Effector CD4-positive, alpha-beta T cell (primary cell): ENCODE measurements around the gene STK33.

ENCODE experiments used
- DNase-seq: peaks from one replicate; pipeline ENCODE4 v3.0.0-alpha.2; 2020

Gene STK33

GRCh38 chr11:8372641-8373381, 221.2 kb downstream of the STK33 start:
- DNase-seq = no peak

GRCh38 chr11:8371516-8371884, 222.5 kb downstream of the STK33 start:
- no peak for DNase-seq

DNA sequence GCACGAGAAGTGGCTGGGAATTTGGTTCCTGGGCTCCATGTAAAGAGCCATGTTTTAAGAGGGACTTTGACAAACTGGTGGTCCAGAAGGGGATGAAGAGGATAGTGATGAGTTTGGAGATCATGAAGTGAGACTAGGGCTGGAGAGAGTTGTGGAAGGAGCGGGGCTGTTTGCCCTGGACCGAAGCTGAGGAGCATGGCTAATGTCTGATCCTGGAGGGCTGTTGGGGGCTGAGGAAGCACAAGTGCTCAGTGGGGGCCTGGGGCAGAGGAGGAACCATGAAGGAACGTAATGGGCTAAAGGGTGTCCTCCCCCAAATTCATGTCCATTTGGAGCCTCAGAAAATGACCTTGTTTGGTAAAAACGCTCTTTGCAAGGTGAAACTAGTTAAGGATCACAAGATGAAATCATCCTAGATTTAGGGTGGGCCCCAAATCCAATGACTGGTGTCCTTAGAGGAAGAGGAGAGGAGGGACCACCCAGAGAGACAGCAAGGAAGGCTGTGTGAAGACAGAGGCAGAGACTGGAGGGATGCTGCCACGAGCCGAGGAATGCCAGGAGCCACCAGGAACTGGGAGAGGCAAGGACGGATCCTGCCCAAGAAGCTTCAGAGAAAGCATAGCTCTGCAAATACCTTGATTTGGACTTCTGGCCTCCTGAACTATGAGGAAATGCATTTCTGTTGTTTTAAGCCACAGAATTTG, 223.1 kb downstream of the STK33 start:
- no peak for DNase-seq

- DNase-seq = no peak
Observed at GRCh38 chr11:8369592-8370205, 224.3 kb downstream of the STK33 start.

DNA sequence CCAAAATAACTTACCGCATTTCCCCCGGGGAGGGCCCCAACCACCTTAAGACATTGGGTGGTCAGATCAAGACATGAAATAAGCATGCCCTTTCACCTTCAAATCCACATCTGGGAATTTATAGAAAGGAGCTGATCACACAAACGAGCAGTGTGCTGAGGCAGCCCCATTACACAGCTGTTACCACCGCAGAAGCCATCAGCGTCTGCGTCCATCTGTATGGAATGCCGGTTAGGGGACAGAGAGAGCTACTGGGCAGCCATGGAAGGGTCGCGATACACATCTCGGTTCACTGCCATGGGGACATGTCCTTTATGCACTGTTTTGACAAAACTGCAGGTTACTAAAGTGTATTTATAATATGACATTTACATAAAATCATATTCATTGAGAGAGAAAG, 225.3 kb downstream of the STK33 start:
- no peak for DNase-seq

GRCh38 chr11:8368194-8368593, 225.8 kb downstream of the STK33 start:
- DNase-seq = no peak

GRCh38 chr11:8366316-8366715, 227.7 kb downstream of the STK33 start:
- no peak for DNase-seq

DNA sequence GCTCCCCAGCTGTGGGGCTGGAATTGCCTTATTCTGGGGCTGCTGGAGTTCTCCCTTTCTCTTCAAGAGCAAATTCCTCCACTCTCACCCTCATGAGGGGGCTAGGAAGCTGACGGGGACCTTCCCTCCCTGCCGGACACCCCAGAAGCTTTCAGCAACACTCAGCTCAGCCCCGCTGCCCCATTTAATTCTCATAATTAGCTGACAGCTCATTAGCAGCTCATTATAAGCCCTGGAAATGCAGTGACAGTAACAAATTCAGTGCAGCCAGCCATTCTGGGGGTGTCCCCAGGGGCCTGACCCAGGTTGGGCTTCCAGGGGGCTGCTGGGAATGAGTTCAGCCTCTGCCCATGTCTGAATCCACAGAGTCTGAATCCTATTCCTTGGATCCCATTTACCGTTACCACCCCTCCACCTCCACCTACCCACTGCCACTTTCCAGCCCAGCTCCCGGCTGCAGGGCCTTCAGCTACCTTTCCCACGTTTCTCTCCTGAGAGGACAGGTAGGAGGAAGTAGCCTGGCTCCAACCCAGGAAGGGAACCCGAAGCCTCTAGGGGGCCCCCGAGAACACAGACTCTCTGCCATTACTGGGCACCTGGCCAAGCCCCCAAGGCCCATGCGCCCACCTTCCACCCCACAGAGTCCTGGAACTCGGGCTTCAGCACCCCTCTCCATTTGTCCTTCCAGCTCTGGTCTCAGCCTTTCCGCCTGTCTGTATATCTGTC, 228.6 kb downstream of the STK33 start:
- no peak for DNase-seq

DNA sequence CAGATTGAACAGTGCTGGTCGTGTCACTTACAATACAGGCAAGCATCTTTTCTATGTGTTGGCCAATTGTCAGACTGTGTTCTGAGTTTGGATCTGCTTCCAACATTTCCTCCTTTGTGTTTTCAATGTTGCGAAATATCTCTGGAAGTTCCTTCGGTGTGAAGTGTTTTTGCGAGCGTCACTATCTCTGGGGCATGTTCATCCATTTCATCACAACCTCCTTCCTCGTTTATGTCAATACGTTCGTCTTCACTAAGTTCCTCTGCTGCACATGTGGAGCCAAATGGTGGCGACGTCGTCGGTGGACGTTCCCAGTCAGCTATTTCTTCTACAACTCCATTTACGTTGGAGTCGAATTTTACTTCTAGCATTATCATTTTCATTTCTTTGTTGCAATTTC, 230.1 kb downstream of the STK33 start:
- no peak for DNase-seq

DNA sequence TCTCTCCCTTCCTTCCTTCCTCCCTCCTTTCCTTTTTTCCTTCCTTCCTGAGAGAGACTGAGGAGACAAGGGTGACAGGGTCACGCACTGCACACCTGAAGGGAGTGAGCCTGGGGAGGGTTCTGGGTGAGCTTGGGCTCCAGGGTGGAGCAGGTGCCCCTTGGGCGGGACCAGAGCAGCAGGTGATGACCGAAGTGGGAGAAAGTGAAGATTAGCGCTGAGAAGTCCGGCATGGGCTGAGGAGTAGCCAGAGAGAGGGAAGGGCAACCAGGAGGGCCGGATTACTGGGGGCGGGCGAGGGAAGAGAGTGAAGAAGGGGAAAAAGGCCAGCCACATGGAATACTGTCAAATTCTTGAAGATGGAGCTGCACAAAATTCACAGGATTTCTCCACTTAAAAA, 231.1 kb downstream of the STK33 start:
- DNase-seq = no peak

DNA sequence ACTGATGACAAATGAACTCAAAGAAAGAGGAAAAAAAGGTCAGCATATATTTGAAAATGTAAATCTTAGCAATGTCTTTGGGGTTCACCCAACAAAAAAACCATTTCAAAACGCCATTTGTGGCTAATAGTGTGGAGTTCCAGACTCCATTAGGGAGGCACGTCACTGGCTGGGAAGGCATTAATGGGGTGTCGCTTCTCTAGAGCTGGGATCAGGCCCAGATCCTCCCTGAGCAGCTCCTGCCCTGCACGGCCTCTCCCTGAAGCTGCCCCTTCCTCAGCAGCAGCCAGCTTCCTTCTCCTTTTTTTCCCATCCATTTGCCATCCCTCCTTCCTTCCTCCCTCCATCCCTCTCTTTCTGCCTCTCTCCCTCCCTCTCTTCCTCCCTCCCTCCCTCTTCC, 231.5 kb downstream of the STK33 start:
- DNase-seq = no peak

DNA sequence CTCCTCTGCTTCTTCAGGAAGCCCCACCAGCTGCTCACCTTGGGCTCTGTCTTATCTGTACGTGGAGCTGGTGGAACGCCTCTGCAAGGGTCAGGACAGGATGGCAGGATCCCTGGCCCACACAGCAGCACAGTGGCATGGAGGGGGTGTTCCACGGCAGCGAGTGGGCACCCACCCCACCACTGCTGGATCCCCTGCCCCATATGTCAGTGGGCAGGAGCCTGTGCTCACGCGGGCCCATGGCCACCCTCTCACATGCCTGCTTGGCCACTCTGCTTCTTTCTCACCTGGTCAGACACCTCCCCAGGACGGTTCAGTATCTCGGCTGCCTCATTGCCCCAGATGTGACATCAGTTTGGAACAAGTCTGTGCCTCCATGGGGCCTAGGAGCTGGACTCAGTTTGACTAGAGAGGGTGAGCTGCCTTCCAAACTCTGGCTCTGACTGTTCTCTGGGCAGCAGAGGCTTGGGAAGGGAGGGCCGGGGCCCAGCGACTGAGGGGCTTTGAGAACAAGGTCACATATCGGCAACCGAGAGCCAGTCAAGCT, 232.3 kb downstream of the STK33 start:
- DNase-seq = no peak

DNA sequence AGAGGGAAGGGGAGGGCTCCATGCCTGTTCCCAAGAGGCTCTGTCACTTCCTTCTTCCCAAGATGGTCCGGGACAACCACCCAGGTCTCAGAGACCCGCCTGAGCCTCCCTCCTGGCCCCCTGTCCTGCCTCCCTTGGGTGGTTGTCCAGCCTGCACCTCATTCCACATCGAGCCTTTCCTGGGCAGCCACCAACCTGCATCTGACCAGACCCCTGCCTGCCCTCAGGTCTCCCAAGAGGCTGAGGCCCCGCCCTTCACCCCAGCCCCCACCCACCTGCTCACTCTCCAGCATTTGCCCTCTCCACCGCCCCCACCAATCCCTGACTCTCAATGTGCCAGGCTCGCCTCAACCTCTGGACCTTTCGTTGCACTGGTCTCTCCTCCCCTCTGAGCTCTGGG, 232.8 kb downstream of the STK33 start:
- no peak for DNase-seq

DNA sequence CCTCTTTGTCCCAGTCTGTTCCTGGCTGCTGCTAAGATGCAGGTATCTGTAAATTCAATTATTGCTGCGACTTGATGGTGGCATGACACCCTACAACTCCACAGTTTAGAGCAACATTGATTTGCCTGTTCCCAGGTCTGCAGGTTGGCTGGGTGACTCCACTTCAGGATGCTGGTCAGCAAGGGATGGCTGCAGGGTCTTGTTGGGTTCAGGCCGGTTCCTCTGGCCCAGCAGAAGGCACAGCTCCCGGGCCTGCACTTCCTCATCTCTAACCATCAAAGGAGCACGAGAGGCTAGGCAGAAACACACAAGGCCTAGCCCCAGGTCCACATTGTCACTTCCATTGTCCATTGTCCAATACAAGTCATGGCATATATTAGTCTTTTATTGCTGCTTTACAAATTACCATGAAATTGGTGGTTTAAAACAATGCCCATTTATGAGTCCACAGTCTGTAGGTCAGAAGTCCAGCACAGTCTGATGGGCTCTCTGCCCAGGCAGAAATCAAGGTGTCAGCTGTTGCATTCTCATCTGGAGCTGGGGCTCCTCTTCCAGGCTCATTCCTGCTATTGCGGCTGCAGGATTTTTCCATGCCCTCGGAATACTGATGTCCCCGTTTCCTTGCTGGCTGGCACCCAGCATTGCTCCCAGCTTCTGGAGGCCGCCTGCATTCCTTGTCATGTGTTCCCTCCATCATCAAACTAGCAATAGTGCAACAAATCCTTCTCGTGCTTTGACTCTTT, 233.8 kb downstream of the STK33 start:
- DNase-seq = no peak

- DNase-seq = no peak
Observed at GRCh38 chr11:8359521-8359920, 234.5 kb downstream of the STK33 start.

- no peak for DNase-seq
Observed at GRCh38 chr11:8357891-8358566, 236.0 kb downstream of the STK33 start.

GRCh38 chr11:8357505-8357888, 236.5 kb downstream of the STK33 start:
- no peak for DNase-seq

GRCh38 chr11:8356721-8357504, 237.1 kb downstream of the STK33 start:
- no peak for DNase-seq

- no peak for DNase-seq
Observed at GRCh38 chr11:8356216-8356615, 237.8 kb downstream of the STK33 start.

DNA sequence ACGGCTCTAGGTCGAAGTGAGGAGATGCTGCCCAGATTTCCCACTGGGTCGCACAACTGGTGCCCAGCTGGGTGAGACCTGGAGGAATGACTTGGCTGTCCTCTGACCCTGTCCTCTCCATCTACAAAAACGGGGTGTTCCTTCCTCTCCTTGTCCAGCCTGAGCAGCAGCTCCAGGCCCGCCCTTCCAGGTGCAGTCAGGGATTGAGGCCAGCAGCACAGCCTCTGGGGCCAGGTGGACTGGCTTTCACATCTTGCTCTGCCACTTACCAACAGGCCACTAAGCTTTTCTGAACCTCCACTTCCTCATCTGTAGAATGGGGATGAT, 238.6 kb downstream of the STK33 start:
- no peak for DNase-seq
